ENCODE results near the gene MPHOSPH8. TPM values are rescaled to one million over a fixed set of nuclear protein-coding genes. Genes with fewer than 3 reads are reported as not detected.

MPHOSPH8 gene
- total RNA-seq: 12.7 and 17.7 TPM in 2 replicates

DNA sequence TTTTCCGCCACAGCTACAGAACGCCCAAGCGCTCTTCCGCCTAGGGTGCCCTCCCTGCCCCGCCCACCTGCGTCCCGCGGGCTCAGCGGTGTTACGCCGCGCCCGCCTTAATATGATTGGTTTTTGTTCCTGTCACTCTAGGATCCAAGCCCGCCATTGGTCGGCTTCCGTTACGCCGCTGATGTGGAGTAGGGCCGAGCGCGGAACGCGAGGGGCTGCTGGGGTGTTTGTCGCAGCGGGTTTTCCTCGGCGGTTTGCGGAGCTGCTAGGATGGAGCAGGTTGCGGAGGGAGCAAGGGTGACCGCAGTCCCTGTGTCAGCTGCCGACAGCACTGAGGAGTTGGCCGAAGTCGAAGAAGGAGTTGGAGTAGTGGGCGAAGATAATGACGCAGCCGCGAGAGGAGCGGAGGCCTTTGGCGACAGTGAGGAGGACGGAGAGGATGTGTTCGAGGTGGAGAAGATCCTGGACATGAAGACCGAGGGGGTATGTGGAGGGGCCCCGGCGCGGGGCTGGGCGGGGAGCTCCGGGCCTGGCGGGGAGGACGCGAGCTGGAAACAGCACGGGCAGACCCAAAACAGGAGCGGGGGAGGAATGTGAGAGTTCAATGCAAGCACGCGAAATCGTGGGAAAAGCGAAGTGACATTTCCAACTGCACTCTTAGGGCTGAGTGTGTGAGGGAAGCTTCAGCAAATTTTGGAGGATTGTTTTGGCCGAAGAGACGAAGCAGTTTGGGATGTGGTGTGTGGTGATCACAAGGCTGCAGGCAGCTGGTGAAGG is at the start of gene MPHOSPH8:
Gene MPHOSPH8 (plus strand): TSS at position 181 of the 777 bp plus-strand sequence. CDS start 90 bp downstream, at position 271.

Other genes with a start within 250 kb of the MPHOSPH8 start
- gene TPTE2, start 72.1 kb upstream of the MPHOSPH8 start, total RNA-seq: not detected in 2 replicates
- gene PSPC1, start 149.3 kb downstream of the MPHOSPH8 start, total RNA-seq: 59.0 and 63.8 TPM in 2 replicates
- gene ZMYM5, start 230.0 kb downstream of the MPHOSPH8 start, total RNA-seq: 9.4 and 11.4 TPM in 2 replicates

Measured in endothelial cell of coronary artery (primary cell).